Hepatocyte (in vitro differentiated cells): ENCODE results near the gene EEF1A2.

Experiments
- CTCF ChIP-seq: fragments of 200-600 bp; sonication (generic); IDR thresholded peaks from 2 replicates; pipeline ENCODE4 v1.5.1; 2016; ENCODE audit warnings: antibody characterized with exemption, mild to moderate bottlenecking; ENCODE audit not compliant: poor library complexity
- EZH2phosphoT487 ChIP-seq: fragments of 200-600 bp; sonication (generic); IDR thresholded peaks from one replicate; pipeline ENCODE4 v1.6.1; 2018; ENCODE audit warnings: antibody characterized with exemption, mild to moderate bottlenecking, low read depth, moderate library complexity; ENCODE audit not compliant: unreplicated experiment, severe bottlenecking

GRCh38 chr20:63449796-63450730 is 48.8 kb downstream of the EEF1A2 start:
- TF ChIP-seq EZH2phosphoT487, result no peak
- no peak for TF ChIP-seq CTCF
